Neural cell (in vitro differentiated cells): ENCODE results near the gene CDH4.

Experiments used
- EP300 ChIP-seq: fragments of 450-650 bp; conservative IDR thresholded peaks from 2 replicates; pipeline ENCODE4 v1.6.1; 2014; ENCODE audit warnings: antibody characterized with exemption, mild to moderate bottlenecking, moderate library complexity; ENCODE audit not compliant: poor library complexity, severe bottlenecking
- EZH2 ChIP-seq: fragments of 200-600, 300-800 bp; shearing (Covaris generic), sonication (generic); IDR thresholded peaks from 2 replicates; pipeline ENCODE4 v1.6.1; 2014; ENCODE audit warnings: antibody characterized with exemption, low read length, borderline replicate concordance, mild to moderate bottlenecking; ENCODE audit not compliant: insufficient read depth, poor library complexity, severe bottlenecking
- POLR2AphosphoS5 ChIP-seq: IDR thresholded peaks from 2 replicates; pipeline ENCODE4 v1.6.1; 2012
- RAD21 ChIP-seq: fragments of 450-650 bp; conservative IDR thresholded peaks from 2 replicates; pipeline ENCODE4 v1.6.1; 2014; ENCODE audit warnings: antibody characterized with exemption, mild to moderate bottlenecking, moderate library complexity
- SMC3 ChIP-seq: fragments of 450-650 bp; conservative IDR thresholded peaks from 2 replicates; pipeline ENCODE4 v1.6.1; 2014; ENCODE audit warnings: antibody characterized with exemption, mild to moderate bottlenecking, moderate library complexity; ENCODE audit not compliant: poor library complexity
- TAF1 ChIP-seq: IDR thresholded peaks from 2 replicates; pipeline ENCODE4 v1.6.1; 2012; ENCODE audit warnings: low read depth
- TF ChIP-seq, protein P1 (sequence below): fragments of 450-650 bp; IDR thresholded peaks from 2 replicates; pipeline ENCODE4 v1.5.1; 2014; ENCODE audit warnings: antibody characterized with exemption, mild to moderate bottlenecking, moderate library complexity; ENCODE audit not compliant: poor library complexity, severe bottlenecking
- TF ChIP-seq, protein P2 (sequence below): IDR thresholded peaks from 2 replicates; pipeline ENCODE4 v1.6.1; 2012; ENCODE audit warnings: borderline replicate concordance

DNA sequence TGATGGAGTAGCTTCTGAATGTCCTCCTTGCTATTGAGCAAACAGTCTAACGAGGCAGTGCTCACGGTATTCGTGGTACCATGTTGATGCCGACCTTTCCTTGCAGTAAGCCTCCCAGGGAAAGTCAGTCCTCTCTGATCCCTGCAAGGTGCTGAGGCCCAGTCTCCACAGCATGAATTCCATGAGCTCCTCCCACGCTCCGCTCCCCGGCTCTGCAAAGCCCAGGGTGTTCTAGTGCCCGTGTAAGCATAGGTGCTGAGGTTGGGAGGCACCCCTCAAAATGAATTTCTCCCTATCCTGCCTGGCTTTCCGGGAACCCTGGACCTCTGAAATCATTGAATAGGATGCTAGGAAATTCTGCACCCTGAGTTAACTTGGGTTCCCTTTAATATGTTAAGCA, 562.7 kb downstream of the CDH4 start:
- no peak for TF ChIP-seq TAF1
- TF ChIP-seq, protein P1, sequence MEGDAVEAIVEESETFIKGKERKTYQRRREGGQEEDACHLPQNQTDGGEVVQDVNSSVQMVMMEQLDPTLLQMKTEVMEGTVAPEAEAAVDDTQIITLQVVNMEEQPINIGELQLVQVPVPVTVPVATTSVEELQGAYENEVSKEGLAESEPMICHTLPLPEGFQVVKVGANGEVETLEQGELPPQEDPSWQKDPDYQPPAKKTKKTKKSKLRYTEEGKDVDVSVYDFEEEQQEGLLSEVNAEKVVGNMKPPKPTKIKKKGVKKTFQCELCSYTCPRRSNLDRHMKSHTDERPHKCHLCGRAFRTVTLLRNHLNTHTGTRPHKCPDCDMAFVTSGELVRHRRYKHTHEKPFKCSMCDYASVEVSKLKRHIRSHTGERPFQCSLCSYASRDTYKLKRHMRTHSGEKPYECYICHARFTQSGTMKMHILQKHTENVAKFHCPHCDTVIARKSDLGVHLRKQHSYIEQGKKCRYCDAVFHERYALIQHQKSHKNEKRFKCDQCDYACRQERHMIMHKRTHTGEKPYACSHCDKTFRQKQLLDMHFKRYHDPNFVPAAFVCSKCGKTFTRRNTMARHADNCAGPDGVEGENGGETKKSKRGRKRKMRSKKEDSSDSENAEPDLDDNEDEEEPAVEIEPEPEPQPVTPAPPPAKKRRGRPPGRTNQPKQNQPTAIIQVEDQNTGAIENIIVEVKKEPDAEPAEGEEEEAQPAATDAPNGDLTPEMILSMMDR, result no peak
- TF ChIP-seq EZH2, result no peak
- TF ChIP-seq, protein P2, sequence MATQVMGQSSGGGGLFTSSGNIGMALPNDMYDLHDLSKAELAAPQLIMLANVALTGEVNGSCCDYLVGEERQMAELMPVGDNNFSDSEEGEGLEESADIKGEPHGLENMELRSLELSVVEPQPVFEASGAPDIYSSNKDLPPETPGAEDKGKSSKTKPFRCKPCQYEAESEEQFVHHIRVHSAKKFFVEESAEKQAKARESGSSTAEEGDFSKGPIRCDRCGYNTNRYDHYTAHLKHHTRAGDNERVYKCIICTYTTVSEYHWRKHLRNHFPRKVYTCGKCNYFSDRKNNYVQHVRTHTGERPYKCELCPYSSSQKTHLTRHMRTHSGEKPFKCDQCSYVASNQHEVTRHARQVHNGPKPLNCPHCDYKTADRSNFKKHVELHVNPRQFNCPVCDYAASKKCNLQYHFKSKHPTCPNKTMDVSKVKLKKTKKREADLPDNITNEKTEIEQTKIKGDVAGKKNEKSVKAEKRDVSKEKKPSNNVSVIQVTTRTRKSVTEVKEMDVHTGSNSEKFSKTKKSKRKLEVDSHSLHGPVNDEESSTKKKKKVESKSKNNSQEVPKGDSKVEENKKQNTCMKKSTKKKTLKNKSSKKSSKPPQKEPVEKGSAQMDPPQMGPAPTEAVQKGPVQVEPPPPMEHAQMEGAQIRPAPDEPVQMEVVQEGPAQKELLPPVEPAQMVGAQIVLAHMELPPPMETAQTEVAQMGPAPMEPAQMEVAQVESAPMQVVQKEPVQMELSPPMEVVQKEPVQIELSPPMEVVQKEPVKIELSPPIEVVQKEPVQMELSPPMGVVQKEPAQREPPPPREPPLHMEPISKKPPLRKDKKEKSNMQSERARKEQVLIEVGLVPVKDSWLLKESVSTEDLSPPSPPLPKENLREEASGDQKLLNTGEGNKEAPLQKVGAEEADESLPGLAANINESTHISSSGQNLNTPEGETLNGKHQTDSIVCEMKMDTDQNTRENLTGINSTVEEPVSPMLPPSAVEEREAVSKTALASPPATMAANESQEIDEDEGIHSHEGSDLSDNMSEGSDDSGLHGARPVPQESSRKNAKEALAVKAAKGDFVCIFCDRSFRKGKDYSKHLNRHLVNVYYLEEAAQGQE, result no peak
- TF ChIP-seq EP300, result no peak
- no peak for TF ChIP-seq POLR2AphosphoS5
- TF ChIP-seq SMC3, result no peak
- no peak for TF ChIP-seq RAD21
